Activated CD4-positive, alpha-beta T cell treated with anti-CD3 and anti-CD28 coated beads for 24 hours (primary cell): ENCODE results near the gene BCAS3.

ENCODE experiments used
- DNase-seq, 2 donors: peaks; one replicate each; pipeline ENCODE4 v3.0.0-alpha.2; 2020; ENCODE audit warnings: low read depth in 2 of 2

BCAS3 gene

DNA sequence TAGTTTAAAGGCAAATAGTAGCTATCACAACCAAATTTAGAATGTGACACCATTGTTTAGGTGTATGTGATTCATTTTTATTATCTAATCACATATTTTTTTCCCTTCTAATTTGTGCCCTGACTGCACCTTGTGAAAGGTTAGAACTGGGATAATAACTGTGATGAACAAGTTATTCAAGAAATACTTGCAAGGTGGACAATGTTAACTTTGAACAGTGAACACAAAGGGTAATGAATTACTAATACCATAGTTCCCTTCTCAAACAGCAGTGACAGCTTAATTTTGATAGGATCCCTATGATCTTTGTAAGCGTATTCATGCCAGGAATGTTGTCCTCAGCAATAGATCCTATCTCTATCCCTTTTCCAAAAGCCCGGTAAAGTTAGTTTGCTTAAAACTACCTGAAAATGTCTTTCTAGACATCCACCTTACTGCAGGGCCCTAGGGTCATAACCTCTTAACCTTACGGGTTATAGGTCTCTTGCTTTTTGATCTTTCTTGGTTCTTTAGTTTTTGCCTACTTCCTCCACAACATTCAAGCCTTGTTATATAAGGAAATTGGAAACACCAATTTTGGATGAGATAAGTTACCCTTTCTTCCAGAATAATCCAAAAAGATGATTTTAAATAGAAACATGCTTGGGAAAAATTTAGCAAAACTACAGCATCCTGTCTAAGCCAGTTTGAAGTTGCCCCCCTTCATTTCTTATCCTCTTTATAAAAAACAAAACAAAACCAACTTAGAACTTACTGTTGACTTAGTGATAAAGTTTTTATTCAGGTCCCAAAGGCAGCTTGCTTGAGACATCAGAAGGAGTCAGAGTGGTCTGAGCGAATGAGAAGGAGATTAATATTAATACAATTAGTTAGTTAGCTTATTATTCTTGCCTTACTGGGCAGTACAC is 522.0 kb downstream of the BCAS3 start:
- DNase-seq = no peak

DNA sequence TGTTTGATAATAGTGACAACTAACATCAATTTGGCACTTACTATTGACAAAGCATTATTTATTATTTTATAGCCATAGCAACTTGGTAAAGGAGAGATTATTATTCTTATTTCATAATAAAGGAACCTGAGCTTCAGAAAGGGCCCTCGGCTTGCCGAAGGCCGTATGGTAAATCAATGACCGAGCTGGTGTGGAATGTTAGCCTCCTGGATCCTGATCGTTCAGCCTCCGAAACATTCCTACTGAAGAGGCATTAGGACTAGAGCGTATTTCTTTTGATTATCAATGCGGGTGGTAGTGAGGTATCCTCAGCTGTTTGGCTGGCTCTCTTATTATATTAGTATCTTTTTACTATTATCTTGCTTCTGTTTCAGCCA is 522.7 kb downstream of the BCAS3 start:
- no peak for DNase-seq

DNA sequence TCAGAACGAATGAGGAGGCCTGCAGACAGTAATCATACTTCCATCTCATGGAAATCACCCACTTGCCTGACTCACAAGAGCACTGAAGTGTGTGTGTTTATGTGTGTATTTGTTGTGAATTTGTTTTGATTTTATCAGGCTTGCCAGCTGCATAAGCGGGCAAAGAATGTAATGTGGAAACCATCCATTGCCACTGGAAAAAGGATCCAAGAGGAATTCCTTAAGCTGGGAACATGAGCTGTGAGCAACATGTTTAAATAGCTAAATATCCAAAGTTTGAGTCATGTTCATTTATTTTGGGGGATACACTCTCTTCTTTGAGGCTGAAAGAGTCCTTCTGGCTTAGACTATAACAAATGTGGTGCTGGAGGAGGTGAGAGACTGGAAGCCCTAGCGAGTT is 523.6 kb downstream of the BCAS3 start:
- no peak for DNase-seq

DNA sequence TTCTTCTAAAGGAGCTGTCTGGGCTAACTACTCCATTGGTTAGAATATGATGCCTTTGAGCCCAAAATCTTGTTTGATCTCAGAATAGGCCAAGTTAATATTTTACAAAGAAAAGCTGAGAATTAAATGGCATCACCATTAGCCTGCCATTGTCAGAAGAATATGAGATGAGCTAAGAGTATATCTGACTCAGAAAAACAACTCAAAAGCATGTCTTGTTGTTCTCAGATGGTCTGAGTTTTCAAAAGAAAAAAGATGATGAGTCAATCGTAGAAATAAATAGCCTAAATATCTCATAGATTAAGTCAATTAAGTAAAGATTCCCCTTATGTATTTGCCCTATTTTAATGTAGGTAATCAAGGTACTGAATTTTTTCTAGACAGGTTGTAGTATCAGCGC is 524.9 kb downstream of the BCAS3 start:
- DNase-seq = no peak

DNA sequence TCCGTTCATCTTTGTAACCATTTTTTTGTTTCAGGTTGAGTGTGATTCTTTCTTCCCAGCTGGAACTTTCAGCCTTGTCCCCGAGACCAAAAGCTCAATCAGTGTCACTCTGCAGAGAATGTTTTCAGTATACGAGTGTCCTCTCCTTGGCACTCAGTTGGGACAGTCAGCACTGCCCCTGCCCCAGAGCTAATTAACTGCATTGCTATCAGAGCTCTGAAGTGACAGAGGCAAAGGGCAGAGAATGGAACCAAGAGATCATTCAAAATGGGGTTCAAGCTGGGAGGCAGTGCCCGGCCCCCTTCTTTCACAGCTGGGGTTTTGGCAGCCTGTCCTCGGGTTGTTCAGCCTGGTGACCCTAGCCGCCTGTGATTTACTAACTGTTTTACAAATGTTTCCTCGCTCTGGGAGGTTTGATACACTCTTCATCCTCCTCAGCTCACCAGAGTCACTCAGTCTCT is 526.0 kb downstream of the BCAS3 start:
- no peak for DNase-seq

DNA sequence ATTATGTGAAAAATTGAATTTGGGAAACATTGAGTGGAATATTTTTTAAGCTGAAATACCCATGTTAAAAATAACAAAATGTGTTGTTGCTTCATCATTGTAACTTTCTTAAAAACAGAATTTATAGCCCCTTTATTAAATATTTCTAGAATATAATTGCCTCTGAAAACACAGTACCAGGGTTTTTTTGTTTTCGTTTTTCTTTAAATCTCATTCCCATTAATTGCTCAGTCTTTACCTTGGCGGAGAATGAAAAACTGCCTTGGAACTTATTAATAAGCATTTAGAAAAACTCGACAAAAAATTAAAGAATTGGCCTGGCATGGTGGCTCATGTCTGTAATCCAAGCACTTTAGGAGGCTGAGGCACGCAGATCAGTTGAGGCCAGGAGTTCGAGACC is 526.8 kb downstream of the BCAS3 start:
- DNase-seq = no peak

DNA sequence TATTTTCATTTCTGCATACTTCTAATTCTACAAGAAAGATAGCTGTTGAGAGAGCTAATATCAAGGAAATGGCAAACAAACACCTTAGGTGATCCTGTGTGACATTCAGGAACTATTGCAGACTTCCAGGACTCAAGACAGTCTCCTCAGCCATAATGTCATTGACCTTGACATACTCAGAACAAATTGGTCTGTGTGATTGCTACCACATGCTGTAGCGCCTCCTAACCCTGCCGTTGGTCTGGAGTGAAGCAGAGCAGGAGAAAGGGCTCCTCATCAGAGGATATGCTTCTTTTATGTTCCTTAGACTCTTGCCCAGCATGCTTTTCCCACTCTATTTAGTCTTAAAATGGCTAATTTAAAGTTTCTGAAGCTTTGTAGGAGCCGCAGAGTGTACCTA is 527.8 kb downstream of the BCAS3 start:
- DNase-seq = no peak

DNA sequence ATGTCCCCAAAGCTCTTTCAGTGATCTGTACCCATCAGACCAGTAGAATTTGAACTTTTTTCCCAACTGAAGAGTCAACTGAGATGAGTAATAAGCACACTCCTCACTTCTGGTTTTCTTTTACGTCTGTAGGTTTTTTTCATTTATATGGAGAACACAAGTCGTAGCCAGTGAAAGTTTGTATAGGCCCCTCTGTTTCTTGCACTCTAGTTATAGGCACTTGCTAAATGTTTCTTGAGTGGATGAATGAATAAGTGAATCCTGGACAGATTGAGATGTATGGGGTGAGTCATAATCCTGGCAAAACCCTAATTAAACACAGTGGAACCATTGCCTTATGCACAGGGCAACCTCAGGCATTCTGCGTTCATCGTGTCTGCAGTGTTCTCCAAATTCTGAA is 528.3 kb downstream of the BCAS3 start:
- no peak for DNase-seq

DNA sequence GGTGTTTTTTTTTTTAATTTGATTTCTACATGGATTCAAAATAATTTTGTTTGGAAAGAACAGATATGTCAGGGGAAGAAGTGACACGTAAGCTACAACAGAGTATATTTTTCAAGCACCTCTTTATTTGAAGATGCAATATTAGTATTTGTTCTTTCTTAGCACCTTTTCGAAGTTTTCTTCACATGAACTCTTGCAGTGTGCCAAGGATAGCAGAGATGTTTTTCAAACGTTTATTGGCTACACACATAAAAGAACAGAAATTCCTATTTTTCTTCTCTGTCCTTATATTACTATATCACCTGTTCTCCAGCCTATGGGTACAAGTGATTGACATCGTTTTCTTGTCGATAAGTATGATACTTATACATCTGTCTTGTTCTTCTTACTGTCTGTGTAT is 529.3 kb downstream of the BCAS3 start:
- no peak for DNase-seq

DNA sequence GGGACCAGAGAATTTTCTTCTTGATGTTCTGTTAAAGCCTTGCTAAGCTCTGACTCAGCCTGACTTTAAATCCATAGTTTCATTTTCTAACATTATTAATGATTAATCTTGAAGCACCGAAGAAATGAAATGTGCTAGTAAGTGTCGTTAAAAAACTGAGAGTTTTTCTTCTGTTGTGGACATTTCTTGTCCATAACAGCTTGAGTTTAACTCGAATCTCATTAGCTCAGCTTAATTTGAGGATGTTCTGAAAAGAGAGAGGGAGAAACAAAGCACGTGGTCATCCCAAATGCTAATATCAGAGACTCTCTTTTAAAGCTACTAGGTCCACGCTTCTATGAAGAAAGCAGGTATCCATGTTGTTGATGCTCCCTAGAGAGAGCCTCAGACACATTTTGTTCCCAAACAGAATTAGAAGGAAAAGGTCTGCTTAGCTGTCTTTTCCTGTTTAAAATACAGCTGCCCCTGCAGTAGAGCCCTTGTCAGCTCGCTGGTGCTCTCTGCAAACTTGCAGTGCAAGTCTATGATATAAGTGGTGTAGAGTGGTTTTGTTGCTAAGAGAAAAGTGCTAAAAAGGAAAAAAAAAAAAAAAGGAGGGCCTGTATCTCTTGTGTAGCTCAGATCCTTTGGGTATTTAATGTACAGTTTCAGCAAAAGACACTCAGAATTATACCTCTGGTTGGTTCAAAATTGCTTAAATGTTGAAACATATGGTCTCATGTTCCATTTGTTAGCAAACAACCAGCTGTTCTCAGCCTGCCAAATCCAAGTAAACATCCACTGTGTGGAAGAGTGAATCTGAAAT is 530.9 kb downstream of the BCAS3 start:
- DNase-seq = no peak

DNA sequence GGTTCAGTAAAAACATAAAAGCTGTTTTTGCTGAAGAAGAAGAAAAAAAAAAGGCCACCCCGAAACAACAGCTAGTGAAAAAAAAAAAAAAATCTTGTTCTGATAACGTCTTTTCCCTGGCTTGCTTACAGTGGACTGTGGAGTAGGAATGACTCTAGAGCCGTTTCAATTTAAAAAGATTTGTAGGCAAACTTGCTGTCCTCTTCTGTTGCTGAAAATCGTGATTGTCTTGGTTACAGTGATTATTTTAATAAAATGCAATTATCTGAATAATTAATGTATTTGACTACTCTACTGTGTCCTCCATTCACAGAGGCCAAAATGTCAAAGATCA is 531.4 kb downstream of the BCAS3 start:
- no peak for DNase-seq

DNA sequence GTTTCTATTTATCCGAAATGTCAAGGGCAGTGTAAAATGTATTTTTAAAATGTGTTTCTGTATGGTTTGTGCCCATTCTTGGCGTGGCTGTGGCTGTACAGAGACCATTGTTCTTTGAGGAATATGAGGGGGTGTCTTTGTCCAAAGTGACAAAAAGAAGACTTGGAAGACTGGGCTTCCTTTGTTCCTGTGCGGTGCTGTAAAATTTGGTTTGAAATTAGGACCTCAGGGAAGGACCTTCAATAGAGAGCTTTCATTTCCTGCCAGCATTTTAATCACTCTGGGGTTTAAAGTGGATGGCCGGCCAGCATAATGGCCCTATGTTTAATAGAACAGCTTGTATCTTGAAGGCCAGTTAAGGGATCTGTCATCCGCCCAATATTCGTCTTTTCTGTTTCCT is 531.9 kb downstream of the BCAS3 start:
- no peak for DNase-seq

DNA sequence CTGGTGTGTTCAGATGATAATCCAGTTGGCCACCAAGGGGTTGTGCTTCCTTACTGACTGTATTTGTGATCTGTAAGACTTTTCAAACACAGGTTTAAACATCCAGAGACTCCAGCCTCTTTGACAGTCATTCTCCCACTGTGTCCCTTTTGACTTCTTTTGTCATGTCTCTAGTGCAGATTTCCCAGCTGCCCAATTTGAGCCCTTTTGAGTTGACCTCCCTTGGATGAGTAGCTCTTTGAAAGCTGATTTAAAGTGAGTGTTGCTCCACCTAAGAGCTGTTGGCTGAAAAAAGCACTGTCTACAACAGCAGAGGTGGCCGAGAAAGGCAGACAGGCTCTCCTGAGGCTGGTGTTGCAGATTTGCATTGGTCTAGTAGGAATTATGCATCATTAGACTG is 533.6 kb downstream of the BCAS3 start:
- no peak for DNase-seq

DNA sequence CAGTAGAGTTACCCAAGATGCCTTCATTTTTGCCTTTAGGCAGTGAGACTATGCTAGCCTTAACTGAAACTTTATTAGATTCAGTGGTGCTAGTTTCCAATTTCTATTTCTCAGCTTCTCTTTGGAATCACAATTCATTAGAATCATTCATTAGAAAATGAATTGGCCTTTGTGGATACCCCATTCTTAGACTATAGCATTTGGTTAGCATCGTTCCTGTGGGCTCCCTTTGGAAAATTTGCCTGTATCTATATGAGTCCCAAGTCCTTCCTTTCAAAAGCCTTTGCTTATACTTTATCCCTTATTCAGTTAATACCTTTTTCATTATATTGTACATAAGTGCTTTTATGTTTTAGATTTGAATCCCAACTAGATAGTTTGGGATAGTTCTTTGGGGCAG is 535.0 kb downstream of the BCAS3 start:
- DNase-seq = no peak

DNA sequence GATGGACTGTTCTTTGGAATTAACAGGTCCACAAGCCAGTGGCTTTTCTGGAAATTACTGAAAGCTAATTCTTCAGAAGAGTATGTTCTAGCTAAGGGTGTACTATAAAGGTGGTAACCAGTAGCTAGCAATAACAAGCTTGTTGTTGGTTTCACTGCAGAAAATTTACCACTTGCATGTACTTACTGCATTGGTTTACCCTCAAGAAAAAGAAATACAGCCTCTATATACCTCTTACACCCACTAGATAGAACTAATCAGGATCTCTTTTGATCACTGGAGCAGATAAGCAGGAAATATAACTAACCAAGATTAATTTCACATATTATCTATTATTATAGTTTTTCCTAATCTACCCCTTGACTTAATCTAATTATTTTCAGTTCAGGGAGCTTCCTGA is 537.1 kb downstream of the BCAS3 start:
- DNase-seq = no peak

DNA sequence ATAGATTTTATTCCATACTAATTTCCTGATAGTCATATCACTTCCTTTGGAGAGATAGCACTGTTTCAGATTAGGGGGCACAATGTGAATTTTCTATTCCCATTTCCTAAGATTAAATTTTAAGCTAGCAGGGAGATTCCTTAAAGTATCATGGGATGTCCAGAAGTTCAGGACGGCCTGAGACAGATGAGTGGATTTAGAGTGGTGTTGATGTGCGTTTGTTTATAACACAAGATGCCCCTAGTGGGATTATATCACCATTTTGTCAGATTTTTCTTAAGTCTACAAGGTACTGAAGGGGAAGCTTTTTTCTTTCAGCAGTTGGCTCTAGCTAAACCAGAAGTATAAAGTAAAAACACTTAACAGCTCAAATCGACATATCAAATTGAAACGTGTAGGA is 538.4 kb downstream of the BCAS3 start:
- no peak for DNase-seq

DNA sequence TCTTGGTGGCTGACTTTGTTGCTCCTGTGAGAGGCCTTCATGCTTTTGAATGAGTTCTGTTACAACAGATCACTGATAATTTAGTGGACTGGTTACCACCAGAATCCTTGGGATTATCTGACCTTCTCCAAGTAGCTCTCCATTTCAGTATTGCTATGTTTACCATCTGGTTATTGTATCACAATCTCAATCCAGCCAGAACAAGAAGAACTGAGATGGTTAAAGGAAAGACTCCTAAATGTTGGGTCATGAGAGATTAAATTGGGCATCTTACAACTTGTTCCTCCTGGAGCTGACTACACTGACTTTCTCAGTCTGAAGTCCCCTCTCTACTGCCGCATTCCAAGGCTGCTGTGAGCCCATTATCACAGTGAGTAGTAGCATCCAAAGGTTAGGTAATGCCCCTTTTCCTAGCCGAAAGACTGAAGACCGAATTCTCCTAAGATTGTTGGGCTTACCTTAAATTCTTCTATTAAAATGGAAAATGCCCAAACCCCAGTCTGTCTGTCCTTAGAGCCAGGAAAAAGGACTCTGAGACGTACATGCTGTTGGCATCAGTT is 540.3 kb downstream of the BCAS3 start:
- no peak for DNase-seq

DNA sequence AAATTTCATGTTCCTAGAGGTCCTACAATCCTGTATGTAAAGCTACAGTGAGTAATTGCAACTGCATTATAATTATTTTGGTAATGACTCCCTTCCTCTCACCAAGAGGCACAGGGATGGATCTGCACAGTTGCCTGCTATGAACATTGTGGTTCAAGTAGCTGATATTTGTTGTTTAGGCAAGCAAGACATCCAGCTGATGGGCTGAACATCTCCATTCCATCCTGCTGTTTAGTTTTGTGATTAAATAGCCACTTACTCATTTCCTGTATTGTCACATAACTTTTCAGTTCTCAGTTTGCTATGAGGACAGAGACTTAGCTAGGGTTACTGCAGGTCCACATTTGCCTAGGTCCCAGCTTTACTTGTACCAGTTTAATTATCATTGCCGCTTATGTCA is 540.8 kb downstream of the BCAS3 start:
- DNase-seq = no peak

DNA sequence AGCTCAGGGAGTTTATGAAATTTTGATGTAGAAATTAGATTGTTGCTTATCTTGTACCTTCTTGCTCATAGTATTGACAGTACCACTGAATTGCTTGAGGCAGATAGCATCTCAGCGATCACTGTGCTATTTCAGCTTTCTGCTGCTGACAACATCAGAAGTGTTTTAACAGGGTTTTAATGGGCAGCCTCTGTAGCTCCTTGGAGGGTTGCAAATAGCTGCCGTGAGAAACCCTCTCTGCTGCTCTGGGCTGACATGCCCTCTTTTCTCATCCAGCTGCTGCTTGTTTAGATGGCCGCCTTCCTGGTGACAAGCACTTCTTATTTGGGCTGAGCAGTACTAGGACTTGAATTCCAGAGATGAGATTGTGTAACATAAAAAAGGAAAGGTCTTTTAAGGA is 541.8 kb downstream of the BCAS3 start:
- no peak for DNase-seq

DNA sequence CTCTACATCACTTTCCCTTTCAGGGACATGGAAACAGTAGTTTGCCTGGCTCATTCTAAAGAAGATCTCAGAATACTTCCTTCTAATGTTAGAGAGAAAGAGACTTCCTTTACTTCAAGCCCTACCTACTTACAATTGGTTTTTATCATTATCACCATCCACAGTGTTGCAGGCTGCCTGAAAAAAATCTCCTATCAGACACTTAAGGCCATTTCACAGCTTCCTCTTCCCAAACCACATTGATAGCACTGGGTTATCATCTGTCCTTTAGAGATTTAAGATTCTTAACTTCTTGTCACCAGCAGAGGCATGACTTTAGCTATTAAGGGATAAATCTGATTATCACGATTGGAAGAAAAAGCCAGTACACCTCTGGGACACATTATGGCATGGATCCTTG is 543.5 kb downstream of the BCAS3 start:
- DNase-seq = no peak

DNA sequence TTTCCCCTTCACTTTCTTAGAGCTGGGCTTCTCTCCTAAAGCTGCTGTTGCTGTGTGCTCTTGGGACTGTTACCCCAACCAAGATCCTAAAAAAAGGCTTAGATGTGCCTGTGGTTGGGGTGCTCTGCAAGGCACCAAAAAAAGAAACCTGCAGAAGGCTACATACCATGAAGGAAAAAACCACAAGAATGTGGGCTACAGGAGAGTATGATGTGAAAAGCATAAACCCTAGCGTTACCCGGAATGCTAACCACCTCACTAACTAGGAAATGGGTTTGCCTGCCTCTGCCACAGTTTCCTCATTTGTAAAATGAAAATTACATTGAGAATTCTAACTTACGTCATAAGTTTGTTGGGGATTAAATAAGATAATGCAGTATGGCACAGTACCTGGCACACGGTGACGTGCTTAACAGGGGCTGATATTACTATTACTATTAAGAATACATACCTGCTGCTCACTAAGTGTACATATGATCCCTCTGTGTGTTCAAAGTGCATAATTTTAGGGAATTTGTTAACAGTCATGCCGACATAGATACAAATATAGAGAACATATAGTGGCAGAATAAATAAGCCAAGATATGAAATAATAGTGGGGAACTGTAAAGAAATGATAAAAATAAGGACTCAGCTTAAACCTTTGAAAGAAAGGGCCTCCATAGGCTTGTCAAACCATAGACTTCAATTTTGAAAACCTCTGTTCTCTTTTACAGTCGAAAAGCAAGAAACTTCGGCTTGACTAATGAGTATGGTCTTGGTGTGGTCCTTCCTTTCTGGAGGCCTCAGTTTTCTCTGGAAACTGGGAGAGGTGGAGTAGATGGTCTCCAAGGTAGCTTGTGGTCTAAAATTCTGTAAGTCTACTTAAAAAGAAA is 544.2 kb downstream of the BCAS3 start:
- no peak for DNase-seq

DNA sequence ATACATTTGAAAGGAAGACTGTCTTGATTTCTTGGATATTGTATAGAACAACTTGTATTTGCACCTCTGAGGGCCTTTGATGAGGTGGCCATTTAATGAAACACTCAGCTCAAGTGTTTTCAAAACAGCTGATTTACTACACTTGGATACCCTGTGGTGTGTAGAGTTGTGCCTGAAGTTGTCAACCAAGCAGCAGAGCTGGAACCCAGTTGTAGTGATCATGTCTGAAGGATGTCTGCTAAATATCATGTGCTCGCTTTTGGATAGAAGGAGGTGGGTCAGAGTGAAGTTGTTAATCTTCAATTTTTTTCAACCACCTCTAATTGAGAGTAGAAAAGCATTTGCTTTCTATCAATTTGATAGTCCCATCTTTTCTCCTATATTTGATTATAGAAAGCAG is 546.1 kb downstream of the BCAS3 start:
- no peak for DNase-seq
